Chondrocyte (in vitro differentiated cells): Measurements from ENCODE around the gene PIKFYVE. TPM values are rescaled to one million over a fixed set of nuclear protein-coding genes. Genes with fewer than 3 reads are reported as not detected.

Source experiments
- DNase-seq: peaks from one replicate; pipeline ENCODE4 v3.0.0; 2021; ENCODE audit warnings: mixed read lengths, low spot score
- H3K27ac Mint-ChIP-seq: one replicate; pipeline ENCODE4 v1.8.0; 2021; ENCODE audit warnings: mild to moderate bottlenecking, moderate library complexity, mixed read lengths; ENCODE audit not compliant: unreplicated experiment
- H3K27me3 Mint-ChIP-seq: 2 replicates; pipeline ENCODE4 v1.8.0; 2021; ENCODE audit warnings: low read depth, mixed read lengths
- H3K36me3 Mint-ChIP-seq: 2 replicates; pipeline ENCODE4 v1.8.0; 2021; ENCODE audit warnings: low read depth, mixed read lengths
- H3K4me1 Mint-ChIP-seq: 2 replicates; pipeline ENCODE4 v1.8.0; 2021; ENCODE audit warnings: low read depth, mild to moderate bottlenecking, mixed read lengths
- H3K4me3 Mint-ChIP-seq: one replicate; pipeline ENCODE4 v1.8.0; 2021; ENCODE audit warnings: mild to moderate bottlenecking, moderate library complexity, mixed read lengths; ENCODE audit not compliant: unreplicated experiment
- H3K9me3 Mint-ChIP-seq: 2 replicates; pipeline ENCODE4 v1.8.0; 2021; ENCODE audit warnings: low read depth, mixed read lengths
- total RNA-seq: library from RNA; stranded (reverse); gene quantifications from 3 replicates; pipeline ENCODE4 v1.2.1, GENCODE V29; 2021
- TF ChIP-seq, protein P1 (sequence below): fragments of 200-600 bp; sonication (generic); IDR thresholded peaks from 2 replicates; pipeline ENCODE4 v1.5.0; 2021; ENCODE audit warnings: antibody characterized with exemption, mild to moderate bottlenecking, moderate library complexity

PIKFYVE gene
- total RNA-seq, 1 donor from 2014 or later = 24.7 TPM

GRCh38 chr2:208244422-208244821, 21.6 kb upstream of the PIKFYVE start:
- H3K4me1 Mint-ChIP-seq = no peaks in the 10 kb centered on the region
- no peak overlapping the region for H3K4me3 Mint-ChIP-seq
- peaks cover 32% of the 10 kb centered on the region for H3K36me3 Mint-ChIP-seq
- TF ChIP-seq, protein P1, sequence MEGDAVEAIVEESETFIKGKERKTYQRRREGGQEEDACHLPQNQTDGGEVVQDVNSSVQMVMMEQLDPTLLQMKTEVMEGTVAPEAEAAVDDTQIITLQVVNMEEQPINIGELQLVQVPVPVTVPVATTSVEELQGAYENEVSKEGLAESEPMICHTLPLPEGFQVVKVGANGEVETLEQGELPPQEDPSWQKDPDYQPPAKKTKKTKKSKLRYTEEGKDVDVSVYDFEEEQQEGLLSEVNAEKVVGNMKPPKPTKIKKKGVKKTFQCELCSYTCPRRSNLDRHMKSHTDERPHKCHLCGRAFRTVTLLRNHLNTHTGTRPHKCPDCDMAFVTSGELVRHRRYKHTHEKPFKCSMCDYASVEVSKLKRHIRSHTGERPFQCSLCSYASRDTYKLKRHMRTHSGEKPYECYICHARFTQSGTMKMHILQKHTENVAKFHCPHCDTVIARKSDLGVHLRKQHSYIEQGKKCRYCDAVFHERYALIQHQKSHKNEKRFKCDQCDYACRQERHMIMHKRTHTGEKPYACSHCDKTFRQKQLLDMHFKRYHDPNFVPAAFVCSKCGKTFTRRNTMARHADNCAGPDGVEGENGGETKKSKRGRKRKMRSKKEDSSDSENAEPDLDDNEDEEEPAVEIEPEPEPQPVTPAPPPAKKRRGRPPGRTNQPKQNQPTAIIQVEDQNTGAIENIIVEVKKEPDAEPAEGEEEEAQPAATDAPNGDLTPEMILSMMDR = no peak
- H3K27me3 Mint-ChIP-seq = no peaks in the 10 kb centered on the region
- no peaks in the 10 kb centered on the region for H3K9me3 Mint-ChIP-seq
- no peak for DNase-seq
- no peak overlapping the region for H3K27ac Mint-ChIP-seq

- Mint-ChIP-seq H3K36me3 (peaks cover 35% of the 10 kb centered on the region), H3K4me3 (no peak overlapping the region), H3K4me1 (no peaks in the 10 kb centered on the region), H3K9me3 (no peaks in the 10 kb centered on the region), H3K27me3 (no peaks in the 10 kb centered on the region), H3K27ac (no peak overlapping the region)
- DNase-seq = no peak
- TF ChIP-seq, protein P1 = no peak
These were observed 20.3 kb upstream of the PIKFYVE start for GRCh38 chr2:208245746-208246145.

- Mint-ChIP-seq H3K4me3 (no peak overlapping the region), H3K4me1 (peaks cover 16% of the 10 kb centered on the region), H3K27me3 (no peaks in the 10 kb centered on the region), H3K9me3 (no peaks in the 10 kb centered on the region), H3K27ac (no peak overlapping the region), H3K36me3 (peaks cover 26% of the 10 kb centered on the region)
- TF ChIP-seq, protein P1 = no peak
- no peak for DNase-seq
These were observed 17.5 kb upstream of the PIKFYVE start for GRCh38 chr2:208248601-208249000.

DNA sequence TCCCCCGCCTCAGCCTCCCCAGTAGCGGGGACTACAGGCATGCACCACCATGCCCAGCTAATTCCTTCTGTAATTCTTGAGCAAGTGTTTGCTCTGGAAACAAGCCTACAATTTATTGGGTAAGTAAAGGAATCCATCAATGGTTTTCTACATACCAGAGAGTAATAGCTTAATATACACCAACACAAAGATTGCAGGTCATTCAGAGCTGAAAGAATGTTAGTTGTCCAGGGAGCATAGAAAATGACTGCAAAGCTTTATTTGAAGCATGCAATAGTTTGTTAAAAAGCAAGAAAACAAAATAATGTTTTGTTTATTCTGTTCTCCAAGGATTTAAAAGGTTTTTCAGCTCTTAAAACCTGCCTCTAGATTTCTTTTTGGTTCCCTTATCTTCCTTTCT, 16.8 kb upstream of the PIKFYVE start:
- no peaks in the 10 kb centered on the region for H3K9me3 Mint-ChIP-seq
- peaks cover 20% of the 10 kb centered on the region for H3K4me1 Mint-ChIP-seq
- no peak overlapping the region for H3K27ac Mint-ChIP-seq
- TF ChIP-seq, protein P1 = no peak
- no peak overlapping the region for H3K4me3 Mint-ChIP-seq
- H3K36me3 Mint-ChIP-seq = peaks cover 24% of the 10 kb centered on the region
- no peaks in the 10 kb centered on the region for H3K27me3 Mint-ChIP-seq
- DNase-seq = no peak

GRCh38 chr2:208250388-208250787, 15.7 kb upstream of the PIKFYVE start:
- Mint-ChIP-seq H3K27me3 (no peaks in the 10 kb centered on the region), H3K36me3 (peaks cover 24% of the 10 kb centered on the region), H3K4me1 (peaks cover 20% of the 10 kb centered on the region), H3K27ac (no peak overlapping the region), H3K4me3 (no peak overlapping the region), H3K9me3 (no peaks in the 10 kb centered on the region)
- TF ChIP-seq, protein P1 = no peak
- DNase-seq = no peak
